DOHH2 (cell line): ENCODE data around the gene FAM186B.
A peak's percentile ranks its signal among the peaks of the same experiment; 100 is the strongest.

Experiments used
- H3F3A ChIP-seq: fragments of 200-600 bp; sonication (generic), shearing (Covaris generic); 2 replicates; pipeline ENCODE4 v1.6.0; 2016; ENCODE audit warnings: antibody characterized with exemption, mild to moderate bottlenecking; ENCODE audit not compliant: control insufficient read depth, insufficient read depth
- H3K27ac ChIP-seq: fragments of 200-600 bp; sonication (generic); 2 replicates; pipeline ENCODE4 v1.5.1; 2014; ENCODE audit warnings: low read depth, mild to moderate bottlenecking, low read length, moderate library complexity
- H3K27me3 ChIP-seq: fragments of 200-600 bp; sonication (generic); 2 replicates; pipeline ENCODE4 v1.6.1; 2014; ENCODE audit warnings: mild to moderate bottlenecking, low read length, mixed read lengths; ENCODE audit not compliant: control insufficient read depth
- H3K36me3 ChIP-seq: fragments of 200-600 bp; sonication (generic); 2 replicates; pipeline ENCODE4 v1.6.1; 2014; ENCODE audit warnings: mild to moderate bottlenecking, low read length, moderate library complexity, mixed read lengths; ENCODE audit not compliant: control insufficient read depth
- H3K4me1 ChIP-seq: fragments of 200-600 bp; sonication (generic); 2 replicates; pipeline ENCODE4 v1.6.1; 2014; ENCODE audit warnings: mild to moderate bottlenecking, low read length, mixed read lengths; ENCODE audit not compliant: control insufficient read depth
- H3K4me2 ChIP-seq: fragments of 200-600 bp; sonication (generic); 2 replicates; pipeline ENCODE4 v1.6.0; 2014; ENCODE audit warnings: mild to moderate bottlenecking, low read length, moderate library complexity
- H3K4me3 ChIP-seq: fragments of 200-600 bp; sonication (generic); 2 replicates; pipeline ENCODE4 v1.5.1; 2014; ENCODE audit warnings: mild to moderate bottlenecking, low read length, mixed read lengths
- H3K79me2 ChIP-seq: fragments of 200-600 bp; sonication (generic); 2 replicates; pipeline ENCODE4 v1.6.1; 2014; ENCODE audit warnings: mild to moderate bottlenecking, low read length, mixed read lengths; ENCODE audit not compliant: control insufficient read depth
- H3K9me2 ChIP-seq: fragments of 200-600 bp; sonication (generic); replicated peaks from 2 replicates; pipeline ENCODE4 v1.6.1; 2014; ENCODE audit warnings: mild to moderate bottlenecking, low read length, mixed read lengths; ENCODE audit not compliant: control insufficient read depth
- H3K9me3 ChIP-seq: fragments of 200-600 bp; sonication (generic); 2 replicates; pipeline ENCODE4 v1.6.1; 2014; ENCODE audit warnings: antibody characterized with exemption, low read length, mixed read lengths; ENCODE audit not compliant: control insufficient read depth, insufficient read depth
- H4K20me1 ChIP-seq: fragments of 200-600 bp; sonication (generic); 2 replicates; pipeline ENCODE4 v1.6.0; 2014; ENCODE audit warnings: low read depth, mild to moderate bottlenecking, antibody characterized with exemption, low read length, moderate library complexity; ENCODE audit not compliant: control insufficient read depth, insufficient read depth
- CTCF ChIP-seq: fragments of 200-600 bp; sonication (generic); IDR thresholded peaks from one replicate; pipeline ENCODE4 v1.5.1; 2014; ENCODE audit warnings: antibody characterized with exemption, mild to moderate bottlenecking, low read depth, low read length; ENCODE audit not compliant: poor library complexity, severe bottlenecking
- EZH2phosphoT487 ChIP-seq: fragments of 200-600 bp; sonication (generic); IDR thresholded peaks from 2 replicates; pipeline ENCODE4 v1.6.1; 2017; ENCODE audit warnings: borderline replicate concordance, mild to moderate bottlenecking, antibody characterized with exemption, low read length, moderate library complexity, mixed read lengths

Gene FAM186B

GRCh38 chr12:49568442-49569162, 36.8 kb downstream of the FAM186B start:
- Histone ChIP-seq H3F3A (no peaks in the 10 kb centered on the region), H3K36me3 (peaks cover 45% of the 10 kb centered on the region), H3K27ac (peak overlapping the region; percentile 60), H3K9me3 (no peaks in the 10 kb centered on the region), H4K20me1 (no peaks in the 10 kb centered on the region), H3K27me3 (no peaks in the 10 kb centered on the region), H3K4me1 (peaks cover 16% of the 10 kb centered on the region), H3K4me2 (peak overlapping the region; percentile 83), H3K9me2 (no peaks in the 10 kb centered on the region), H3K79me2 (peaks cover 77% of the 10 kb centered on the region), H3K4me3 (peak overlapping the region; percentile 91)
- TF ChIP-seq EZH2phosphoT487 (no peak), CTCF (no peak)

GRCh38 chr12:49567611-49568441, 37.6 kb downstream of the FAM186B start, which contains the start of gene MCRS1:
TSS of gene MCRS1 (minus strand) at chr12:49568142. CDS start at chr12:49566731, 1,411 bp downstream.
- H3K36me3 ChIP-seq: peaks cover 45% of the 10 kb centered on the region
- no peaks in the 10 kb centered on the region for H3K27me3 ChIP-seq
- H3K79me2 ChIP-seq: peaks cover 70% of the 10 kb centered on the region
- H3F3A ChIP-seq: no peaks in the 10 kb centered on the region
- H4K20me1 ChIP-seq: no peaks in the 10 kb centered on the region
- peak within 1 kb of the TSS; percentile 60 for H3K27ac ChIP-seq
- H3K4me2 ChIP-seq: peak within 1 kb of the TSS; percentile 83
- H3K4me1 ChIP-seq: peaks cover 16% of the 10 kb centered on the region
- H3K9me2 ChIP-seq: no peaks in the 10 kb centered on the region
- no peaks in the 10 kb centered on the region for H3K9me3 ChIP-seq
- TF ChIP-seq EZH2phosphoT487 (no peak), CTCF (no peak)
- peak within 1 kb of the TSS; percentile 91 for H3K4me3 ChIP-seq

- Histone ChIP-seq H3K9me2 (no peaks in the 10 kb centered on the region), H4K20me1 (no peaks in the 10 kb centered on the region), H3K4me2 (peak overlapping the region; percentile 83), H3K9me3 (no peaks in the 10 kb centered on the region), H3K27me3 (no peaks in the 10 kb centered on the region), H3K27ac (peak overlapping the region; percentile 60), H3K36me3 (peaks cover 51% of the 10 kb centered on the region), H3K79me2 (peaks cover 65% of the 10 kb centered on the region), H3K4me1 (peaks cover 16% of the 10 kb centered on the region), H3K4me3 (peak overlapping the region; percentile 91), H3F3A (no peaks in the 10 kb centered on the region)
- TF ChIP-seq EZH2phosphoT487 (no peak), CTCF (no peak)
Observed at GRCh38 chr12:49567302-49567610, 38.2 kb downstream of the FAM186B start.
